HepG2 (cell line): ENCODE measurements around the gene DISP2. TPM values are rescaled to one million over a fixed set of nuclear protein-coding genes. Genes with fewer than 3 reads are reported as not detected.

ENCODE experiments used
- ATF5 ChIP-seq: sonication (generic); formaldehyde crosslinking; IDR thresholded peaks from 2 replicates; pipeline ENCODE4 v1.4.0; 2020; ENCODE audit warnings: mild to moderate bottlenecking, low read depth, missing genetic modification reagents
- CEBPG ChIP-seq: IDR thresholded peaks from 2 replicates; pipeline ENCODE4 v1.6.1; 2016
- DBP ChIP-seq: sonication (generic); formaldehyde crosslinking; IDR thresholded peaks from 2 replicates; pipeline ENCODE4 v1.4.0; 2020; ENCODE audit warnings: missing genetic modification reagents; ENCODE audit errors: not compliant biosample characterization
- ETS1 ChIP-seq: sonication (generic); formaldehyde crosslinking; IDR thresholded peaks from 2 replicates; pipeline ENCODE4 v1.4.0; 2020; ENCODE audit warnings: missing genetic modification reagents
- FOXK1 ChIP-seq: sonication (generic); formaldehyde crosslinking; IDR thresholded peaks from 2 replicates; pipeline ENCODE4 v1.4.0; 2020; ENCODE audit warnings: low read depth, missing genetic modification reagents, borderline replicate concordance
- FOXO1 ChIP-seq: sonication (generic); formaldehyde crosslinking; IDR thresholded peaks from 2 replicates; pipeline ENCODE4 v1.4.0; 2020; ENCODE audit warnings: missing genetic modification reagents
- MNT ChIP-seq: fragments of 450-650 bp; IDR thresholded peaks from 2 replicates; pipeline ENCODE4 v1.6.1; 2016
- MYNN ChIP-seq: sonication (generic); formaldehyde crosslinking; IDR thresholded peaks from 2 replicates; pipeline ENCODE4 v1.4.0; 2020; ENCODE audit warnings: mild to moderate bottlenecking, low read depth, missing genetic modification reagents
- NFE2L2 ChIP-seq: fragments of 150-350 bp; IDR thresholded peaks from 2 replicates; pipeline ENCODE4 v1.6.1; 2014; ENCODE audit warnings: low read length
- NR2F1 ChIP-seq, 2 experiments: fragments of 450-650 bp in 1 of 2; formaldehyde crosslinking in 1 of 2; IDR thresholded peaks; 2 replicates each; pipeline versions ENCODE4 v1.5.0 to v1.6.1; 2016 to 2020; ENCODE audit warnings: mild to moderate bottlenecking in 1 of 2, missing compliant biosample characterization in 1 of 2, missing genetic modification reagents in 1 of 2, moderate library complexity in 1 of 2
- RELA ChIP-seq: sonication (generic); formaldehyde crosslinking; IDR thresholded peaks from 2 replicates; pipeline ENCODE4 v1.4.0; 2020; ENCODE audit warnings: missing genetic modification reagents
- THAP8 ChIP-seq: sonication (generic); formaldehyde crosslinking; IDR thresholded peaks from 2 replicates; pipeline ENCODE4 v1.5.1; 2020; ENCODE audit warnings: missing genetic modification reagents, mild to moderate bottlenecking, borderline replicate concordance
- ZBTB2 ChIP-seq: sonication (generic); formaldehyde crosslinking; IDR thresholded peaks from 2 replicates; pipeline ENCODE4 v1.8.0; 2022; ENCODE audit warnings: low read depth, missing genetic modification reagents
- ZC3H13 ChIP-seq: sonication (generic); formaldehyde crosslinking; IDR thresholded peaks from 2 replicates; pipeline ENCODE4 v1.8.1; 2023; ENCODE audit warnings: mild to moderate bottlenecking, missing genetic modification reagents, moderate library complexity
- ZFP1 ChIP-seq: IDR thresholded peaks from 2 replicates; pipeline ENCODE4 v1.6.1; 2016
- ZFP62 ChIP-seq: sonication (generic); formaldehyde crosslinking; IDR thresholded peaks from 2 replicates; pipeline ENCODE4 v1.4.0; 2020; ENCODE audit warnings: missing genetic modification reagents
- ZNF432 ChIP-seq: sonication (generic); formaldehyde crosslinking; IDR thresholded peaks from 2 replicates; pipeline ENCODE4 v1.5.0; 2020; ENCODE audit warnings: missing genetic modification reagents, mild to moderate bottlenecking, borderline replicate concordance
- ZNF451 ChIP-seq: sonication (generic); formaldehyde crosslinking; IDR thresholded peaks from 2 replicates; pipeline ENCODE4 v1.5.0; 2020; ENCODE audit warnings: mild to moderate bottlenecking, missing genetic modification reagents
- ZNF678 ChIP-seq: sonication (generic); formaldehyde crosslinking; IDR thresholded peaks from 2 replicates; pipeline ENCODE4 v1.4.0; 2020; ENCODE audit warnings: mild to moderate bottlenecking, missing genetic modification reagents
- polyA plus RNA-seq, 8 experiments: library from polyadenylated mRNA; depleted of rRNA in 3 of 8; stranded (reverse) in 7 of 8; unstranded in 1 of 8; fragments of >200 nt; fragmentation: Illumina TruSeq in 4 of 8; extraction: Trizol in 4 of 8; gene quantifications; 2 replicates each; pipeline versions ENCODE4 v1.2.1 to v1.2.3, GENCODE V29; 2011 to 2016; ENCODE audit warnings: low read depth in 4 of 8, missing spikeins in 1 of 8, mixed read lengths in 1 of 8; ENCODE audit not compliant: insufficient read depth in 1 of 8
- total RNA-seq, 5 experiments: library from RNA; depleted of rRNA; stranded (reverse); fragments of >200 nt; fragmentation: Illumina TruSeq; extraction: Trizol; gene quantifications; 2 replicates each; pipeline ENCODE4 v1.2.3, GENCODE V29; 2016; ENCODE audit warnings: low read depth in 1 of 5

Gene DISP2
- total and polyA plus RNA-seq, 2 of the 13 experiments (the other 11 are each of a cell fraction or from before 2014, with no cell fraction given) = 0.09 to 0.32 TPM

GRCh38 chr15:40357723-40358470 lies at the start of gene DISP2 (continued):
- TF ChIP-seq MNT (no peak), ZFP1 (CRISPR knock-in tag) (no peak), FOXK1 (no peak), NFE2L2 (no peak), FOXO1 (0 out of 2 replicates have a peak, but pooled peaks have one; percentile 8), ZFP62 (CRISPR knock-in tag) (no peak), ZNF678 (CRISPR knock-in tag) (no peak), ATF5 (no peak), CEBPG (no peak), RELA (no peak), MYNN (no peak), ZC3H13 (CRISPR knock-in tag) (no peak), ZBTB2 (CRISPR knock-in tag) (peak; percentile 27), THAP8 (CRISPR knock-in tag) (no peak), ZNF432 (CRISPR knock-in tag) (no peak), DBP (CRISPR knock-in tag) (no peak), ETS1 (no peak), ZNF451 (CRISPR knock-in tag) (no peak), NR2F1 (CRISPR knock-in tag; IDR thresholded peaks at IDR 0.05) (no peak)
